ENCODE results near the gene SIT1. TPM values are rescaled to one million over a fixed set of nuclear protein-coding genes. Genes with fewer than 3 reads are reported as not detected.

The SIT1 gene, protein sequence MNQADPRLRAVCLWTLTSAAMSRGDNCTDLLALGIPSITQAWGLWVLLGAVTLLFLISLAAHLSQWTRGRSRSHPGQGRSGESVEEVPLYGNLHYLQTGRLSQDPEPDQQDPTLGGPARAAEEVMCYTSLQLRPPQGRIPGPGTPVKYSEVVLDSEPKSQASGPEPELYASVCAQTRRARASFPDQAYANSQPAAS
- total RNA-seq = under 1 TPM in 1 of 2 donors, not detected in 1; 0.43 TPM
- 1.6 TPM for polyA plus RNA-seq (ENCODE audit: insufficient read depth, low read depth, low replicate concordance)
- long read RNA-seq, donor 1 = 0 reads
- long read RNA-seq, donor 2 = 0 reads

DNA sequence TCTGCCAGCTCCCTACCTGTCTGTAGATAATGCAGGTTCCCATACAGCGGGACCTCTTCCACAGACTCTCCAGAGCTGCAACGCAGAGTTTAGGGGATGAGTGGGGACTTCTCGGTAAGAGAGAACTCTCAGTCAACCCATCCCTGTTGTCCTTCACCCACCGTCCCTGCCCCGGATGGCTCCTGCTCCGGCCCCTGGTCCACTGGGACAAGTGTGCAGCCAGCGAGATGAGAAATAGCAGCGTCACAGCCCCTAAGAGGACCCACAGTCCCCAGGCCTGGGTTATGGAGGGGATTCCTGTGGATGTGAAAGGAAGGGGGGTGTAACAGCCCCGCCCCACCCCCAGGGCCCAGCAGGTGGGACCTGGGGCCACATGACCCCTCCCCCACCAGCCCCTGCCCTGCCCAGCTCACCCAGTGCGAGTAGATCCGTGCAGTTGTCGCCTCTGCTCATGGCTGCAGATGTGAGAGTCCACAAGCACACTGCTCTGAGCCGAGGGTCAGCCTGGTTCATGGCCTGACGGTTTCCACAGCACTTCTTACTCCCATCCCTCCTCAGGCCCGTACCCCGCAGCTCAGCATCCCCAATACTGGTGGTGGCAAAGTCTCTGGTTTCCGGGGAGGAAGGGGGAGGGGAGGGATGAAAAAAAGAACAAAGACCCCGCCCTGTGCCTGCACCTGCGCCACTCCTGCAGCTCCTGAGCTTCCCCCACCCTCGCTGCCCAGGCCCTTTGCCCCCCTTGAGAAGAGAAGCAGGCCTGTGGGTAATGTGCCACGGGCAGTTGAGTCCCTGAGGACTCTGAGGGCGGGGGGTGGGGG lies at the start of gene SIT1:
SIT1 (minus strand) TSS at position 591 of the 818 bp plus-strand sequence; CDS start at position 513, 78 bp downstream.
- H3K36me3 ChIP-seq (ENCODE audit: low read depth, missing control alignments) = no peaks in the 10 kb centered on the region
- intact Hi-C loops (cut with DNase I; ENCODE audit: low total_unique reads) = no loop called here
- H3K4me1 ChIP-seq = peaks cover 4% of the 10 kb centered on the region
- no peak for DNase-seq
- H3K27me3 ChIP-seq = no peaks in the 10 kb centered on the region
- no peak within 1 kb of the TSS for H3K27ac ChIP-seq
- H3K4me3 ChIP-seq = no peak within 1 kb of the TSS
- H3K9me3 ChIP-seq = no peaks in the 10 kb centered on the region
- TF ChIP-seq POLR2A (IDR thresholded peaks at IDR 0.05) = no peak
- TF ChIP-seq, protein P1, sequence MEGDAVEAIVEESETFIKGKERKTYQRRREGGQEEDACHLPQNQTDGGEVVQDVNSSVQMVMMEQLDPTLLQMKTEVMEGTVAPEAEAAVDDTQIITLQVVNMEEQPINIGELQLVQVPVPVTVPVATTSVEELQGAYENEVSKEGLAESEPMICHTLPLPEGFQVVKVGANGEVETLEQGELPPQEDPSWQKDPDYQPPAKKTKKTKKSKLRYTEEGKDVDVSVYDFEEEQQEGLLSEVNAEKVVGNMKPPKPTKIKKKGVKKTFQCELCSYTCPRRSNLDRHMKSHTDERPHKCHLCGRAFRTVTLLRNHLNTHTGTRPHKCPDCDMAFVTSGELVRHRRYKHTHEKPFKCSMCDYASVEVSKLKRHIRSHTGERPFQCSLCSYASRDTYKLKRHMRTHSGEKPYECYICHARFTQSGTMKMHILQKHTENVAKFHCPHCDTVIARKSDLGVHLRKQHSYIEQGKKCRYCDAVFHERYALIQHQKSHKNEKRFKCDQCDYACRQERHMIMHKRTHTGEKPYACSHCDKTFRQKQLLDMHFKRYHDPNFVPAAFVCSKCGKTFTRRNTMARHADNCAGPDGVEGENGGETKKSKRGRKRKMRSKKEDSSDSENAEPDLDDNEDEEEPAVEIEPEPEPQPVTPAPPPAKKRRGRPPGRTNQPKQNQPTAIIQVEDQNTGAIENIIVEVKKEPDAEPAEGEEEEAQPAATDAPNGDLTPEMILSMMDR (IDR thresholded peaks at IDR 0.05) = no peak
- 77 to 78% methylated on average over 16 to 22 of the region's 22 CpGs for whole genome bisulfite sequencing, 2 donors

DNA sequence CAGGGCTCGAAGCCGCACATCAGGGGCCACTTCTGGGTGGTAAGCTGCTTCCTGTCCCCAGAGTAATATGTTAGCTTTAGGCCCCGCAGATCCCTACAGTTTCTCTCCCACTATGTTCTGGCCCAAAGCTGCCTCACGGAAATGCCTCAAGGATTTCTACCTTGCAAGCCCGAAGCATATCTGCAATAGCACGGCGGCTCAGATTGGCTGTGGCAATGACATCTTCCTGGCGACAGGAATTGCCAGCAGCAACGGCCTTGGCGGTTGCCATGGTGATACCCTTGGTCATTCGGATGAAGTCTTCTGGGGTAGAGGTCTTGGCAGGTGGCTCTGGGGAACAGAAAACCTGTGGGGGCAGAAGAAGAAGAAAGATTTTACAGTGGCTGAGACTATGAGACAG lies 49.3 kb upstream of the SIT1 start:
- H3K4me3 ChIP-seq = no peak overlapping the region
- no peak for TF ChIP-seq POLR2A (IDR thresholded peaks at IDR 0.05)
- TF ChIP-seq, protein P1 (IDR thresholded peaks at IDR 0.05) = no peak
- H3K27ac ChIP-seq = no peak overlapping the region
- peaks cover 4% of the 10 kb centered on the region for H3K4me1 ChIP-seq
- H3K36me3 ChIP-seq (ENCODE audit: low read depth, missing control alignments) = no peaks in the 10 kb centered on the region
- H3K9me3 ChIP-seq = no peaks in the 10 kb centered on the region
- no peaks in the 10 kb centered on the region for H3K27me3 ChIP-seq
- no peak for DNase-seq
- 51 to 72% methylated on average over 11 of the region's 11 CpGs for WGBS, 2 donors
- intact Hi-C loops (cut with DNase I; ENCODE audit: low total_unique reads) = no loop called here

DNA sequence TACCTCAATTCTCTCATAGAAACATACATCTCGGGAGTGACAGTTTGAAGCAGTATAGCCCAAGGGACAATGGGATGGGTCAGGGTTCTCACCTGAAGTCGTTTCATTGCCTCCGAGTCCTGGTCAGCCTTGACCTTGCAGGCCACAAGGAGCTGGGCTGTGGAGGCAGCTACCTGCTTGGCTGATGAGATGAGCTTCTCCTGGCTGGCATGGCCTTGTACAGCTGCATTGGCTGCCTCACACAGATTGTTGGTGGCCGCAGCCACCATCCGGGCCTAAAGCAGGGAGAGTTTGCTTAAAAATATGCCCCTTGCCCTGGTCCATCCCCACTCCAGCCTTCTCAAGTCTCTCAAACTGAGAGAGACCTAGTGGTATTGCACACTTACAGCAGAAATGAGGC lies 47.5 kb upstream of the SIT1 start:
- Histone ChIP-seq H3K4me3 (no peak overlapping the region), H3K27ac (no peak overlapping the region), H3K36me3 (ENCODE audit: low read depth, missing control alignments) (no peaks in the 10 kb centered on the region), H3K27me3 (no peaks in the 10 kb centered on the region), H3K4me1 (peaks cover 8% of the 10 kb centered on the region), H3K9me3 (no peaks in the 10 kb centered on the region)
- intact Hi-C loops (cut with DNase I; ENCODE audit: low total_unique reads) = no loop called here
- DNase-seq = no peak
- TF ChIP-seq, protein P1 (IDR thresholded peaks at IDR 0.05) = no peak
- TF ChIP-seq POLR2A (IDR thresholded peaks at IDR 0.05) = no peak
- 86 to 88% methylated on average over 4 to 5 of the region's 5 CpGs for WGBS, 2 donors

DNA sequence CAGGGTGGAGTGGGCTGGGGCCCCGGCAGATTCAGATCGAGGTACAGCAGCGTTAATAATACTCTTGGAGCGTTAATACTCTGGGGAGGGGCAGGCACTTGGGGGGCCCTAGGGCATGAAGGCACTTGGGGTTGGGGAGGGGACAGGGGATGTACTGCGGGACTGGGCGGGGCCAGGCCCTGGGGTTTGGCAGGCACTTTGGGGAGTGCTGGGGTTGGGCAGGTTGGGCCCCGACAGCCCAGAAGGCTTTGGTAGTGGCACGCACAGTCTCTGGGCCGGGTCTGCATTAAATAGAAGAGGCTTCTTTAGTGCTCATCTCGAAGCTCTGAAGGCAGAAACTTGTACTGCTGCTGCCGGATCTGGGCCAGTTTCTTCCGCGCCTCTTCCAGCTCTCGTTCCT lies 46.8 kb upstream of the SIT1 start:
- WGBS, 2 donors = 81 to 90% methylated on average over 8 to 14 of the region's 14 CpGs
- no peak overlapping the region for H3K4me3 ChIP-seq
- intact Hi-C loops (cut with DNase I; ENCODE audit: low total_unique reads) = no loop called here
- TF ChIP-seq, protein P1 (IDR thresholded peaks at IDR 0.05) = no peak
- TF ChIP-seq POLR2A (IDR thresholded peaks at IDR 0.05) = no peak
- H3K4me1 ChIP-seq = peaks cover 8% of the 10 kb centered on the region
- H3K27ac ChIP-seq = peak overlapping the region in 1 of 2 donors; percentile 7
- DNase-seq = no peak
- no peaks in the 10 kb centered on the region for H3K36me3 ChIP-seq (ENCODE audit: low read depth, missing control alignments)
- no peaks in the 10 kb centered on the region for H3K9me3 ChIP-seq
- H3K27me3 ChIP-seq = no peaks in the 10 kb centered on the region

Data from testis (tissue), 5 donors.